Mucosa of descending colon (tissue), 3 donors: ENCODE results near the gene PDE2A. TPM values are rescaled to one million over a fixed set of nuclear protein-coding genes. Genes with fewer than 3 reads are reported as not detected.

Source experiments
- ATAC-seq: fragments of 200-7000 bp; cut with Tn5 transposase; one replicate; pipeline ENCODE4 v1.9.1; 2020; ENCODE audit warnings: mild to moderate bottlenecking, moderate library complexity
- DNase-seq, 3 donors: peaks; one replicate each; pipeline ENCODE4 v3.0.0-alpha.2; 2020
- H3K36me3 ChIP-seq: fragments of 200-600 bp; one replicate; pipeline ENCODE4 v1.8.0; 2021; ENCODE audit warnings: low read depth, mild to moderate bottlenecking
- H3K4me1 ChIP-seq: fragments of 200-600 bp; one replicate; pipeline ENCODE4 v1.8.0; 2021; ENCODE audit warnings: low read depth, mild to moderate bottlenecking
- H3K4me3 ChIP-seq: fragments of 200-600 bp; one replicate; pipeline ENCODE4 v1.8.0; 2021; ENCODE audit warnings: mild to moderate bottlenecking
- H3K9me3 ChIP-seq: fragments of 200-600 bp; one replicate; pipeline ENCODE4 v1.8.0; 2021; ENCODE audit warnings: mild to moderate bottlenecking
- CTCF ChIP-seq: fragments of 200-600 bp; IDR thresholded peaks from one replicate; pipeline ENCODE4 v1.8.0; 2022; ENCODE audit warnings: antibody characterized with exemption, mild to moderate bottlenecking
- intact Hi-C, 2 donors: fragments of 100-400 bp; cut with DNase I in 1 of 2; cut with micrococcal nuclease in 1 of 2; formaldehyde crosslinking; loops; one replicate each; pipeline versions ENCODE4 v1.11.0 to v1.11.1; 2022; cut with DNase I, micrococcal nuclease
- total RNA-seq, 3 donors: library from RNA; stranded (reverse); fragmentation: NEBNext Ultra II Directional in 2 of 3; extraction: Animal tissue kit (Norgen Biotek cat#: 25700) in 2 of 3; gene quantifications; one replicate each; pipeline versions ENCODE4 v1.2.1 to v1.2.4, GENCODE V29; 2021 to 2023
- donor health status: DM: no; HTN: no; CAD: no; lungs with moderate emphysema.
- donor health status: DM: no; HTN: no; CAD: no.
- donor health status: DM: no; HTN: yes; CAD: no.

The PDE2A gene
- total RNA-seq, 3 donors from 2014 or later: 7.0 to 45.9 (median 9.6) TPM

- Histone ChIP-seq H3K4me3 (no peak overlapping the region), H3K4me1 (no peaks in the 10 kb centered on the region), H3K36me3 (no peaks in the 10 kb centered on the region), H3K9me3 (no peaks in the 10 kb centered on the region)
- DNase-seq: no peak
- no peak for TF ChIP-seq CTCF
- intact Hi-C loops: no loop called here
- ATAC-seq: no peak
Observed at GRCh38 chr11:72607496-72607895, 66.7 kb downstream of the PDE2A start.

- intact Hi-C loops: no loop called here
- no peaks in the 10 kb centered on the region for H3K9me3 ChIP-seq
- DNase-seq (no peak), ATAC-seq (no peak)
- TF ChIP-seq CTCF: no peak
- no peak overlapping the region for H3K4me3 ChIP-seq
- H3K36me3 ChIP-seq: no peaks in the 10 kb centered on the region
- H3K4me1 ChIP-seq: no peaks in the 10 kb centered on the region
Observed at GRCh38 chr11:72606748-72607468, 67.3 kb downstream of the PDE2A start.

GRCh38 chr11:72605973-72606747, 68.1 kb downstream of the PDE2A start:
- H3K4me1 ChIP-seq: no peaks in the 10 kb centered on the region
- no peaks in the 10 kb centered on the region for H3K9me3 ChIP-seq
- no peak for TF ChIP-seq CTCF
- intact Hi-C loops: no loop called here
- no peaks in the 10 kb centered on the region for H3K36me3 ChIP-seq
- DNase-seq (no peak), ATAC-seq (no peak)
- H3K4me3 ChIP-seq: no peak overlapping the region

- no peak for TF ChIP-seq CTCF
- H3K9me3 ChIP-seq: no peaks in the 10 kb centered on the region
- DNase-seq (no peak), ATAC-seq (no peak)
- no peaks in the 10 kb centered on the region for H3K36me3 ChIP-seq
- intact Hi-C loops: loop anchor here in 1 of 2 donors (5.0 kb wide), 1 partner anchor 38 kb away; no protein-coding TSS in a partner anchor
- no peaks in the 10 kb centered on the region for H3K4me1 ChIP-seq
- no peak overlapping the region for H3K4me3 ChIP-seq
Observed at GRCh38 chr11:72604256-72604655, 70.0 kb downstream of the PDE2A start.

GRCh38 chr11:72602250-72602904, 71.8 kb downstream of the PDE2A start:
- TF ChIP-seq CTCF: no peak
- Histone ChIP-seq H3K4me1 (no peaks in the 10 kb centered on the region), H3K9me3 (no peaks in the 10 kb centered on the region), H3K4me3 (no peak overlapping the region), H3K36me3 (no peaks in the 10 kb centered on the region)
- intact Hi-C loops: loop anchor here in 1 of 2 donors (5.0 kb wide), 1 partner anchor 40 kb away; no protein-coding TSS in a partner anchor
- peak; percentile 69 for ATAC-seq
- peak in 2 of 3 donors; percentile 46 to 55 for DNase-seq
